Caco-2 (cell line): Measurements from ENCODE around the gene CHST13. TPM values are rescaled to one million over a fixed set of nuclear protein-coding genes. Genes with fewer than 3 reads are reported as not detected.

Experiments used
- BruUV-seq: library from RNA; stranded (reverse); fragments of 400-500 nt; replicated peaks from 2 replicates; lab custom pipeline; 2021; lab: Mats Ljungman, UMichigan
- CTCF ChIA-PET: fragments of 300-600 bp; sonication (Branson Sonifier 250); formaldehyde crosslinking; loops from one replicate; lab custom pipeline; 2022; ENCODE audit warnings: antibody characterized with exemption; lab: Charles Lee
- POLR2A ChIA-PET: fragments of 300-600 bp; sonication (Branson Sonifier 250); formaldehyde crosslinking; loops from one replicate; lab custom pipeline; 2022; ENCODE audit warnings: antibody characterized with exemption; lab: Charles Lee
- DNase-seq, 2 experiments: peaks; one replicate each; pipeline versions ENCODE4 v3.0.0 to v3.0.0-alpha.2; 2020 to 2022
- H3K27me3 ChIP-seq: replicated peaks from 2 replicates; pipeline ENCODE4 v1.6.0; 2011; ENCODE audit warnings: low read length; ENCODE audit not compliant: control insufficient read depth, insufficient read depth
- H3K36me3 ChIP-seq: 2 replicates; pipeline ENCODE4 v1.5.1; 2011; ENCODE audit warnings: low read length; ENCODE audit not compliant: control insufficient read depth, insufficient read depth
- H3K4me1 ChIP-seq: fragments of 250-450 bp; sonication (Bioruptor Pico); 2 replicates; pipeline ENCODE4 v1.5.1; 2020; ENCODE audit warnings: mild to moderate bottlenecking
- H3K4me3 ChIP-seq: 2 replicates; pipeline ENCODE4 v1.5.1; 2011; ENCODE audit warnings: low read depth, mild to moderate bottlenecking, control low read depth, low read length
- H3K9me3 ChIP-seq: fragments of 250-450 bp; sonication (Bioruptor Pico); 2 replicates; pipeline ENCODE4 v1.5.1; 2020; ENCODE audit warnings: mild to moderate bottlenecking, moderate library complexity
- H3K27ac Mint-ChIP-seq: one replicate; pipeline ENCODE4 v1.8.0; 2022; ENCODE audit warnings: mixed read lengths; ENCODE audit not compliant: unreplicated experiment
- H3K27me3 Mint-ChIP-seq: one replicate; pipeline ENCODE4 v1.8.0; 2022; ENCODE audit warnings: mixed read lengths; ENCODE audit not compliant: insufficient read depth, unreplicated experiment
- H3K36me3 Mint-ChIP-seq: one replicate; pipeline ENCODE4 v1.8.0; 2022; ENCODE audit warnings: mild to moderate bottlenecking, mixed read lengths; ENCODE audit not compliant: insufficient read depth, unreplicated experiment
- H3K4me1 Mint-ChIP-seq: one replicate; pipeline ENCODE4 v1.8.0; 2022; ENCODE audit warnings: low read depth, mixed read lengths; ENCODE audit not compliant: unreplicated experiment
- H3K4me3 Mint-ChIP-seq: one replicate; pipeline ENCODE4 v1.8.0; 2022; ENCODE audit warnings: mild to moderate bottlenecking, moderate library complexity, mixed read lengths; ENCODE audit not compliant: unreplicated experiment
- H3K9me3 Mint-ChIP-seq: one replicate; pipeline ENCODE4 v1.8.0; 2022; ENCODE audit warnings: mixed read lengths; ENCODE audit not compliant: unreplicated experiment
- intact Hi-C: fragments of 100-400 bp; cut with micrococcal nuclease; formaldehyde crosslinking; loops from one replicate; pipeline ENCODE4 v1.10.0; 2022; ENCODE audit not compliant: unreplicated experiment
- total RNA-seq: library from RNA; stranded (reverse); gene quantifications from 2 replicates; pipeline ENCODE4 v1.2.3, GENCODE V29; 2022
- TF ChIP-seq, protein P1 (sequence below), 2 experiments: fragments of 200-600 bp in 1 of 2; IDR thresholded peaks; 1 replicate in 1 of 2; 2 replicates in 1 of 2; pipeline versions ENCODE4 v1.5.1 to v1.8.0; 2011 to 2022; ENCODE audit warnings: antibody characterized with exemption in 1 of 2, control low read depth in 1 of 2, inconsistent platforms in 1 of 2, low read depth in 1 of 2, low read length in 1 of 2, mild to moderate bottlenecking in 1 of 2, moderate library complexity in 1 of 2; ENCODE audit not compliant: insufficient read depth in 1 of 2, severe bottlenecking in 1 of 2, unreplicated experiment in 1 of 2

The CHST13 gene
- total RNA-seq, 1 experiment from 2014 or later = 25.3 TPM

DNA sequence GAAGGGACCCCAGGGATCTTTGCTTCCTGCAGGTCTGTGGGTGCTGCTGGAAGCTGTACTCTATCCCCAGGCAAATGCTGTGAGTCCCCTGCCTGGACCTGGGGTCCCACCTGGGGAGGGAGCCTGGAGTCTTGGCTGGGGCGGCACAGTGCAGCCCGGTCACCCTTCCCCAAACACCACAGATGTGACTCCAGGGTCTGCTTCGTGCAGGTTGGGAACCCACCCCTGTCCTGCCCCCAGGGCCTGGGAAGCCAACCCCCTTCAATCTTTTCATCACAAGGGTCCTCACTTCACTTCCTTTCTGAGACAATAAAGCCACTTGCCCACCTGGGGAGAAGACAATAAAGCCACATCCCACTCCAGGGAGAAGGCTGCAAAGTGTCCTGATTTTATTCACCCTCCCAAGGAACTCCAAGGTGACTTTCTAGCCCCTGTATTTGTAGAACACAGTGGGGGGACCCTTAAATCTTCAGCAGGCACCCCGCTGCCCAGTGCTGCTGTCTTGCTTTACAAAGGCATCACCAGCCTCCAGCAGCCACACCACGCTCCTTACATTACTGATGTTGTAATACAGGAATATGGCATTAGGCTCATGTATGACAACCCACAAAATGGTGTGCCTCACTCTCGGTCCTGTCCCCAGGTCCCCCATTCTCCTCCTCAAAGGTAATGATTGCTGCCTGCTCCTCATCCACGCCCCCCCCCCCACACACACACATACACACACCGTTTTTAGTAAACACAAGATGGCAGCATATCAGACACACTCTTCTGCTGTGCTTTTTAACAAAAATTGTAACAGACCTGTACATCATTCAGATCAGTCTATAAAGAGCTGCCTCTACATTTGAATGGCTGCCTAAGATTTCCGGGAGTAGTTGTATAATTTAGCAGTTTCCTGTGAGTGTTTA lies 24.9 kb downstream of the CHST13 start:
- Mint-ChIP-seq H3K4me1 (no peaks in the 10 kb centered on the region), H3K4me3 (no peak overlapping the region), H3K27me3 (peaks cover 6% of the 10 kb centered on the region), H3K36me3 (no peaks in the 10 kb centered on the region), H3K9me3 (no peaks in the 10 kb centered on the region), H3K27ac (no peak overlapping the region)
- no peaks in the 10 kb centered on the region for H3K36me3 ChIP-seq
- H3K4me3 ChIP-seq = no peak overlapping the region
- no peaks in the 10 kb centered on the region for H3K27me3 ChIP-seq
- no TSS peak for BruUV-seq
- ChIA-PET CTCF (no interaction called here), POLR2A (no interaction called here)
- H3K4me1 ChIP-seq = no peaks in the 10 kb centered on the region
- no peak for DNase-seq
- TF ChIP-seq, protein P1, sequence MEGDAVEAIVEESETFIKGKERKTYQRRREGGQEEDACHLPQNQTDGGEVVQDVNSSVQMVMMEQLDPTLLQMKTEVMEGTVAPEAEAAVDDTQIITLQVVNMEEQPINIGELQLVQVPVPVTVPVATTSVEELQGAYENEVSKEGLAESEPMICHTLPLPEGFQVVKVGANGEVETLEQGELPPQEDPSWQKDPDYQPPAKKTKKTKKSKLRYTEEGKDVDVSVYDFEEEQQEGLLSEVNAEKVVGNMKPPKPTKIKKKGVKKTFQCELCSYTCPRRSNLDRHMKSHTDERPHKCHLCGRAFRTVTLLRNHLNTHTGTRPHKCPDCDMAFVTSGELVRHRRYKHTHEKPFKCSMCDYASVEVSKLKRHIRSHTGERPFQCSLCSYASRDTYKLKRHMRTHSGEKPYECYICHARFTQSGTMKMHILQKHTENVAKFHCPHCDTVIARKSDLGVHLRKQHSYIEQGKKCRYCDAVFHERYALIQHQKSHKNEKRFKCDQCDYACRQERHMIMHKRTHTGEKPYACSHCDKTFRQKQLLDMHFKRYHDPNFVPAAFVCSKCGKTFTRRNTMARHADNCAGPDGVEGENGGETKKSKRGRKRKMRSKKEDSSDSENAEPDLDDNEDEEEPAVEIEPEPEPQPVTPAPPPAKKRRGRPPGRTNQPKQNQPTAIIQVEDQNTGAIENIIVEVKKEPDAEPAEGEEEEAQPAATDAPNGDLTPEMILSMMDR (IDR thresholded peaks at IDR 0.05; ENCODE audit: insufficient read depth in 1 of 2, low read depth in 1 of 2, low read length in 1 of 2, severe bottlenecking in 1 of 2, unreplicated experiment in 1 of 2) = no peak
- intact Hi-C loops = no loop called here
- no peaks in the 10 kb centered on the region for H3K9me3 ChIP-seq

DNA sequence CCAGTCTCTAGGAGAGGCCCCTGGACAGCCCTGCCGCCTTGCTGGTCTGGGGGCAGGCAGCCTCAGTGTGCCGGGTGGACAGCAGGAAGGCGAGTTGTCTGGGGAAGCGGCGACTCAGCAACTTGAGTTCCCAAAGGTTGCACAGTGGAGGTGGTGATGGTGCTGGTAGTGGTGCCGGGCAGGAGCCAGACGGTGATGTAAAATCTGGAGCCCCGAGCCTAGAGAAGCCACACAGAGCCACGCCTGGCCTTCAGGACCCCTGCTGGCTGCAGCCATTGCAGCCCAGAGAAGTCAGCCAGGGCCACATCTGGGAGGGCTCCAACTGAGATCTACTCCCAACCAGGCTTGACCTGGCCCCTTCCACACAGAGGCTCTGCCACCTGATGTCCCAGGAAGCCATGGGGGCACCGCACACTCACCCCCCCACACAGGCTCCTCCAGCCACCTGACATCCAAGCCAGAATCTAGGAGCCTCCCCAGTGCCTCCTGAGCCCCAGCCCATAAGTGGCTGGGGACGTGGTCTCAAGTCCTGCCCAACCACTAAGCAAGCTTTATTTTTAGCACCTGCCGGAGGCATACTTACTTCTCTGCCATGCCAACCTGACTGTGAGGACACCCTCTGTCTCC lies 26.0 kb downstream of the CHST13 start:
- H3K9me3 ChIP-seq = no peaks in the 10 kb centered on the region
- H3K27me3 ChIP-seq = no peaks in the 10 kb centered on the region
- no peak overlapping the region for H3K4me3 Mint-ChIP-seq
- no peak overlapping the region for H3K4me3 ChIP-seq
- POLR2A ChIA-PET = no interaction called here
- TF ChIP-seq, protein P1 (IDR thresholded peaks at IDR 0.05; ENCODE audit: insufficient read depth in 1 of 2, low read depth in 1 of 2, low read length in 1 of 2, severe bottlenecking in 1 of 2, unreplicated experiment in 1 of 2) = no peak
- intact Hi-C loops = no loop called here
- H3K27me3 Mint-ChIP-seq = peaks cover 6% of the 10 kb centered on the region
- DNase-seq = no peak
- no peak overlapping the region for H3K27ac Mint-ChIP-seq
- H3K4me1 Mint-ChIP-seq = no peaks in the 10 kb centered on the region
- H3K36me3 Mint-ChIP-seq = no peaks in the 10 kb centered on the region
- H3K9me3 Mint-ChIP-seq = no peaks in the 10 kb centered on the region
- H3K36me3 ChIP-seq = no peaks in the 10 kb centered on the region
- CTCF ChIA-PET = interaction anchor here (0.9 to 1.3 kb wide), 2 partner anchors 30 to 59 kb away, joined by 3 read pairs; no protein-coding TSS in a partner anchor
- H3K4me1 ChIP-seq = no peaks in the 10 kb centered on the region
- BruUV-seq = no TSS peak

DNA sequence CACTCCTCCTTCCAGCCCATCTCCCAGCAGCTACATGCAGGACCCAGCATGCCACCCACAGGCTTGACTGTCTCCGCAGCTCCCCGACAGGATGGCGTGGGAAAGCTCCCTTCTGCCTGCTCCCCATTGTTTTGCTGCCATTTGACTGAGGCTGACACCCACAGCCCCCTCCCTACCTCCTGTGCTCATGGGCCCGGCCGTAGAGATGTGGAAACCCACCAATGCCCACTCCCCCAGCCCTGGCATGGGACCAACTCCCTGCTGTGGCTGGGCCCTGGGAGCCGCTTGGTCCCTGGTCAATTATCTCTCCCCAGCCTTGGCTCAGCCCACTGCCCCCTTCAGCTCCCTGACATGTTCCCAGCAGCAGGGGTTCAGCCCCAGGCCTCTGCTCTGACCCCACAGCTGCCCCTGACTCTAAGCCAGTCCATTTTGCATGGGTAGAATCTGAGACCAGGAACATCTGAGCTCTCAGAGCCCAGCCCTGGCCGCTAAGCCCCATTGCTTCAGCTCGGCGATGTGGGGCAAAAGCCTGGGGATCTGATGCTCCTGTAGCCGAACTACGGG lies 26.6 kb downstream of the CHST13 start:
- no peaks in the 10 kb centered on the region for H3K36me3 Mint-ChIP-seq
- Histone ChIP-seq H3K9me3 (no peaks in the 10 kb centered on the region), H3K4me1 (no peaks in the 10 kb centered on the region), H3K27me3 (no peaks in the 10 kb centered on the region), H3K36me3 (no peaks in the 10 kb centered on the region), H3K4me3 (no peak overlapping the region)
- no peaks in the 10 kb centered on the region for H3K9me3 Mint-ChIP-seq
- no peak overlapping the region for H3K4me3 Mint-ChIP-seq
- ChIA-PET CTCF (interaction anchor here (0.9 to 1.3 kb wide), 2 partner anchors 31 to 60 kb away, joined by 3 read pairs; no protein-coding TSS in a partner anchor), POLR2A (no interaction called here)
- no peaks in the 10 kb centered on the region for H3K4me1 Mint-ChIP-seq
- intact Hi-C loops = no loop called here
- peaks cover 6% of the 10 kb centered on the region for H3K27me3 Mint-ChIP-seq
- no TSS peak for BruUV-seq
- TF ChIP-seq, protein P1 (IDR thresholded peaks at IDR 0.05; ENCODE audit: insufficient read depth in 1 of 2, low read depth in 1 of 2, low read length in 1 of 2, severe bottlenecking in 1 of 2, unreplicated experiment in 1 of 2) = no peak
- DNase-seq = no peak
- H3K27ac Mint-ChIP-seq = no peak overlapping the region
